HG03060 (cell line): ENCODE data around the gene COMMD4.
"Not testable (repeated sequence)": the region's sequence is repeated elsewhere in the genome, so short reads cannot be mapped to it uniquely, and the experiment has no call there.

Source experiments
- ATAC-seq: cut with Tn5 transposase; IDR thresholded peaks from one replicate; pipeline ENCODE4 v1.9.1; 2021; ENCODE audit warnings: low read depth, moderate number of reproducible peaks; ENCODE audit not compliant: unreplicated experiment

Gene COMMD4

GRCh38 chr15:75335705-75336355 lies at the start of gene COMMD4:
COMMD4 (plus strand) TSS chr15:75336063; CDS start chr15:75336090, 27 bp downstream.
- ATAC-seq = no peak

GRCh38 chr15:75293660-75294059 lies 42.2 kb upstream of the COMMD4 start:
- not testable (repeated sequence) for ATAC-seq

GRCh38 chr15:75298541-75299310 lies 37.1 kb upstream of the COMMD4 start:
- ATAC-seq = not testable (repeated sequence)

GRCh38 chr15:75299311-75299688 lies 36.6 kb upstream of the COMMD4 start:
- not testable (repeated sequence) for ATAC-seq

- not testable (repeated sequence) for ATAC-seq
Observed at GRCh38 chr15:75300026-75300425, 35.8 kb upstream of the COMMD4 start.

GRCh38 chr15:75302318-75302717 lies 33.5 kb upstream of the COMMD4 start:
- no peak for ATAC-seq

GRCh38 chr15:75302753-75303152 lies 33.1 kb upstream of the COMMD4 start:
- not testable (repeated sequence) for ATAC-seq

- ATAC-seq = no peak
Observed at GRCh38 chr15:75306188-75306587, 29.7 kb upstream of the COMMD4 start.

GRCh38 chr15:75307778-75308390 lies 28.0 kb upstream of the COMMD4 start:
- no peak for ATAC-seq

GRCh38 chr15:75309711-75310110 lies 26.2 kb upstream of the COMMD4 start:
- ATAC-seq = no peak

- not testable (repeated sequence) for ATAC-seq
Observed at GRCh38 chr15:75312548-75312947, 23.3 kb upstream of the COMMD4 start.

- no peak for ATAC-seq
Observed at GRCh38 chr15:75313116-75313845, 22.6 kb upstream of the COMMD4 start.

- ATAC-seq = no peak
Observed at GRCh38 chr15:75314552-75315290, 21.1 kb upstream of the COMMD4 start.

GRCh38 chr15:75319231-75319897 lies 16.5 kb upstream of the COMMD4 start:
- ATAC-seq = not testable (repeated sequence)

GRCh38 chr15:75321711-75322110 lies 14.2 kb upstream of the COMMD4 start:
- ATAC-seq = no peak

GRCh38 chr15:75325922-75326321 lies 9.9 kb upstream of the COMMD4 start:
- no peak for ATAC-seq

GRCh38 chr15:75327005-75327404 lies 8.9 kb upstream of the COMMD4 start:
- ATAC-seq = no peak

GRCh38 chr15:75327491-75327890 lies 8.4 kb upstream of the COMMD4 start:
- ATAC-seq = no peak

- ATAC-seq = no peak
Observed at GRCh38 chr15:75328493-75329314, 7.2 kb upstream of the COMMD4 start.
